ENCODE measurements around the gene NDUFS2.

The NDUFS2 gene

DNA sequence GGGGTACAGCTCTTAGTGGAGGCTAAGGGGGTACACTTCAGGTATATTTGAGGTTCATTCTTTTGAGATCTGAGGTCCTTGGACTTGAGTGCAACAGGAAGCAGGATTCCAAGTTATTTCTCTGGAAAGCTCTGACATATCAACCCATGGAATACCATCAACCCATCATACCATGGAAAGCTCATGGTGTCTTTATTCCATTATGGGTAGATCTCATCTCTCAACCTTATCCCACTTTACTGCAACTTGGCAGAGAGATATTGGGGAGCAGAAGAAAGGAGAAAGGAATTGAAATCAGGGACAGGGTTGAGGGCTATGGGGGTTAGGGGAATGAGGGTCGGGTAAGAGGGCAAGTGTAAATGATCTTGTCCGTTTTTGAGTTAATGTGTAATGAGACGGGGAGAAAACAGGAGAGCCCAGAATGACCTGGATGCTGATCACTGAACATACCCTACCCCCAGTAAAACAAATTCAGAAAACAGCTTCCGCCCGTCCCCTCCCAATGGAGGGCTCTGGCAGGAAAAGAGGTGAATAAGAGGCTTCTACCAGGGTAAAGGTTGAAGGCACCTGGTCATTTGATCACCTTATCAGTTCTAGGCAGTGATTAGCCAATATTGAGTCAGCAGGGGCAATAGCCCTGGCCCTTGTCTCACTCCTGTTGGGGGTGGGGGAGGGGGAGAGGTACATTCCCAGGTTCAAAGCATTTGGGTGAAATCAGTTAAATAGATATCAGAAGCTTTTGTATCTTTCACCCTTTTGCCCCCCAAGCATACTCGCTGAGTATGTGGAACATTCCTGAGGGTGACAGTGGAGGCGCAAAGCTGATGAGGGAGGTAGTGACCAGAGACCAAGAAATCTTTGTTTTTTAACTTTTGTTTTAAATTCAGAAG is 21.9 kb downstream of the NDUFS2 start:
- H3K27ac ChIP-seq = no peak overlapping the region
- TF ChIP-seq, protein P1, sequence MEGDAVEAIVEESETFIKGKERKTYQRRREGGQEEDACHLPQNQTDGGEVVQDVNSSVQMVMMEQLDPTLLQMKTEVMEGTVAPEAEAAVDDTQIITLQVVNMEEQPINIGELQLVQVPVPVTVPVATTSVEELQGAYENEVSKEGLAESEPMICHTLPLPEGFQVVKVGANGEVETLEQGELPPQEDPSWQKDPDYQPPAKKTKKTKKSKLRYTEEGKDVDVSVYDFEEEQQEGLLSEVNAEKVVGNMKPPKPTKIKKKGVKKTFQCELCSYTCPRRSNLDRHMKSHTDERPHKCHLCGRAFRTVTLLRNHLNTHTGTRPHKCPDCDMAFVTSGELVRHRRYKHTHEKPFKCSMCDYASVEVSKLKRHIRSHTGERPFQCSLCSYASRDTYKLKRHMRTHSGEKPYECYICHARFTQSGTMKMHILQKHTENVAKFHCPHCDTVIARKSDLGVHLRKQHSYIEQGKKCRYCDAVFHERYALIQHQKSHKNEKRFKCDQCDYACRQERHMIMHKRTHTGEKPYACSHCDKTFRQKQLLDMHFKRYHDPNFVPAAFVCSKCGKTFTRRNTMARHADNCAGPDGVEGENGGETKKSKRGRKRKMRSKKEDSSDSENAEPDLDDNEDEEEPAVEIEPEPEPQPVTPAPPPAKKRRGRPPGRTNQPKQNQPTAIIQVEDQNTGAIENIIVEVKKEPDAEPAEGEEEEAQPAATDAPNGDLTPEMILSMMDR (conservative IDR thresholded peaks at IDR 0.05) = no peak

DNA sequence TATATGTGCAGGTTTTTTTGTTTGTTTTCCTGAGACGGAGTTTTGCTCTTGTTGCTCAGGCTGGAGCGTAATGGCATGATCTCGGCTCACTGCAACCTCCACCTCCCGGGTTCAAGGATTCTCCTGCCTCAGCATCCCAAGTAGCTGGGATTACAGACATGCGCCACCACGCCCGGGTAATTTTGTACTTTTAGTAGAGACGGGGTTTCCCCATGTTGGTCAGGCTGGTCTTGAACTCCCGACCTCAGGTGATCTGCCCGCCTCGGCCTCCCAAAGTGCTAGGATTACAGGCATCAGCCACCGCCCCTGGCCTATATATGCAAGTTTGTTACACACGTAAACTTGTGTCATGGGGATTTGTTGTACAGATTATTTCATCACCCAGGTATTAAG is 22.5 kb downstream of the NDUFS2 start:
- peak overlapping the region; percentile 76; the same call in 1 of the 2 replicates for H3K27ac ChIP-seq

DNA sequence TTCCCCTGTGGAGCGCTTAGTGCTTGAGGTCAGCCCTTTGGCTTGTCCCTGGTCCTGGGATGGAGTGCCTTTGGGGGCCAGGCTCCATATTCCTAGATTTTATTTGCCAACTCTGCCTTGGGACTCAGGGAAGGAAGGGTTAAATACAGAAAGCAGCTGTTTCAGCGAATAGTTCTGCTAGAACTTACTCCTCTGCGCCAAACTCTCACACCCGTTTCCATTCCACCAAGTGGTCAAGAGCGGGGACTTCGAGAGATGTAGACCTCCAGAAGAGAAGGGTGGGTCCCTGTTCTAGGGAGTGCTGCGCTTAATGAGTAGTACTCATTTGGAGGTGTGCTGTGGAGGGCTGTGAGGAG is 23.0 kb downstream of the NDUFS2 start:
- H3K27ac ChIP-seq = peak overlapping the region; percentile 76
- TF ChIP-seq, protein P1 (conservative IDR thresholded peaks at IDR 0.05) = no peak

DNA sequence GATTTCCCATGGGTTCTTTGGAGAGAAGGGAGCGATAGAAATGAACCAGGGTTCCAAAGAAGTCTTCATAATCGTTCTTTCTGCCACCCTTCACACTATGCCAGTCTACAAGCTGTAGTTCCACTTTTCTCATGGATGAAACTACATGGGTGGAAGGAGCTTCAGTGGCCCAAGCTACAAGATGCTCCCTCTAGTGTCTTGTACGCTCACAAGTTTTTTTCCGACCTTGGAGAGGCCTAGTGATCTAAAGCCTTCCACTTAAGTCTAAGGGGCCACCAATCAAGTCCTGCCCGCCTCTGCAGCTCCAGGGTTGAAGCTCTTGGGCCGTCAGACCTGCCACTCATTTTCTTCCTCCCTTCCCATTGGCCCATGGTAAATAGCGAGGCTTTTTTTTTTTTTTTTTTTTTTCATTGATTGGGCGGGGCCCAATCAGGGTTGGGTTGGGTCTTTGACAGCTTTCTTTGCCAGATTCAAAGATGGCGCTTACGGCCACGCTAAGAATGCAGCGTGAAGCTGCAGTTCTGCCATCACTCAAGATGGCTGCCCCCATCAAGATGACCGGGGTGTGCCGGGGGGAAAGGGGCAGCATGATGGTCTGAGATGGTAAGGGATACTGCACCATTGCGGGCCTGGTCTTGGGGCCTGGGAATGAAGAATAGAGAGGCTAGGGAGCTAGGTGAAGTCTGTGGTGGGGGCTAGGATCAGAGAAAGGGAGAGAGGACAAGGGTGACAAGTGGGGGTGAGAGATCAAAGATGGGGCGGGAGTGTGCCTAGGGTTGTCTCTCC is 23.6 kb downstream of the NDUFS2 start, which contains the start of gene TOMM40L:
TSS of gene TOMM40L (plus strand) at position 527 of the 786 bp plus-strand sequence. CDS start 430 bp downstream, outside the sequence.
- TF ChIP-seq, protein P1 (conservative IDR thresholded peaks at IDR 0.05) = peak; percentile 69
- peak within 1 kb of the TSS; percentile 76 for H3K27ac ChIP-seq

DNA sequence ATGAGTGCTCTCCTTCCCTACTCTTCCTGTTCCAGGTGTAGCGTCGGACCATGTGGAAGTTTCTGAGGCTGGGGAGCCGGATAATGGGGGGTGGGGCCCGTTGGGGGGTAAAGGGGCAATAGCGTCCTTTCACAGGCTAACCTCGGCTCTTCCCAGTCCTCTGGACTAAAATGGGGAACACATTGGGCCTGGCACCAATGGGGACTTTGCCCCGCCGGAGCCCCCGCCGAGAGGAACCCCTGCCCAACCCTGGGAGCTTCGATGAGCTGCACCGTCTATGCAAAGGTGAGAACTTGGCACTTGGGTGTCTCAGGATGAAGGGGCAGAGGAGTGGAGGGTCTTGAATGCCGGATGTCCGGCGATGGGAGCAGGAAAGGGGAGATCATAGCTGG is 24.1 kb downstream of the NDUFS2 start:
- TF ChIP-seq, protein P1 (conservative IDR thresholded peaks at IDR 0.05) = no peak
- H3K27ac ChIP-seq = peak overlapping the region; percentile 76

DNA sequence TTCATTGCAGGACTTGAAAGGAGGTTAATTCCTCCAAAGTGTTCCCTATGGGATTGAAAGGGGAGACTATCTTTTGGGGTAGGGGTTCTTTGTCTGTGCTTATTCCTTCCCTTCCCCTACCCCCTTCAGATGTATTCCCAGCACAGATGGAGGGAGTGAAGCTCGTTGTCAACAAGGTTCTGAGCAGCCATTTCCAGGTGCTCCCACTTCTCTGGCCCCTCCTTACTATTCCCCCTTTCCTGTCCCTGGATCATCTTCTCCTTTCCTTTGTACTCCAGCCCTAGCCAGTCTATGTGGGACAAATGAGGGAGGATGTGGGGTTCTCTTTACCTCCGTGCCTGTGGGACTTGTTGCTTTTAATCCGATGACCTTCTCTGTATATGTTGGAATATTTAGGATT is 24.6 kb downstream of the NDUFS2 start:
- TF ChIP-seq, protein P1 (conservative IDR thresholded peaks at IDR 0.05) = no peak
- H3K27ac ChIP-seq = peak overlapping the region; percentile 76

DNA sequence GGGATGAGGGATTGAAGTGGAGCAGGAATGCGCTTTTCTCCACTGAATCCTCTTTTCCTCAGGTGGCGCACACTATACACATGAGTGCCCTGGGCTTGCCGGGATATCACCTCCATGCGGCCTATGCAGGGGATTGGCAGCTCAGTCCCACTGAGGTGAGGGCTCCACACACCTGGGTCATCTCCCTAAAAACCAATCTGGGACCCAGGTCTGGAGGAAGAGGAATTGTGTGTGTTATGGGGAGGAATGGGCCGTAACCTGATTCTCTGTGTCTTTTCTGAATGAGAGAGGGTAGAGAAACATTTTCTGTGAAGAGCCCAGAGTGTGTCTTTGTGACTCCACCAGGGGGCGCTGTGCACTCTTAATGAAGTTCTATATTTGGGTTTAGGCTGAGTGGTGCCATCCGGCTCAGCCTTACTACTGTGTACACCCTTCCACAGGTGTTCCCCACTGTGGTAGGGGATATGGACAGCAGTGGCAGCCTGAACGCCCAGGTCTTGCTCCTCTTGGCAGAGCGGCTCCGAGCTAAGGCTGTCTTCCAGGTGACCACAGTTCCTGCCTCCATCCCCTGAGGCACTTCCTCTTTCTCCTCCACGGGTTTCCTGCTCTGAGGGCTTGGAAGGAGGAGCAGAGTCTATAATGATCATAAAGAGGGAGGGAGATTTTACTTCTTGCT is 25.2 kb downstream of the NDUFS2 start:
- H3K27ac ChIP-seq = peak overlapping the region; percentile 76
- TF ChIP-seq, protein P1 (conservative IDR thresholded peaks at IDR 0.05) = peak; percentile 87
